Measurements from ENCODE around the gene PTPRN2. TPM values are rescaled to one million over a fixed set of nuclear protein-coding genes. Genes with fewer than 3 reads are reported as not detected.

The PTPRN2 gene
- total RNA-seq, 1 experiment from 2014 or later, result 1.1 TPM

DNA sequence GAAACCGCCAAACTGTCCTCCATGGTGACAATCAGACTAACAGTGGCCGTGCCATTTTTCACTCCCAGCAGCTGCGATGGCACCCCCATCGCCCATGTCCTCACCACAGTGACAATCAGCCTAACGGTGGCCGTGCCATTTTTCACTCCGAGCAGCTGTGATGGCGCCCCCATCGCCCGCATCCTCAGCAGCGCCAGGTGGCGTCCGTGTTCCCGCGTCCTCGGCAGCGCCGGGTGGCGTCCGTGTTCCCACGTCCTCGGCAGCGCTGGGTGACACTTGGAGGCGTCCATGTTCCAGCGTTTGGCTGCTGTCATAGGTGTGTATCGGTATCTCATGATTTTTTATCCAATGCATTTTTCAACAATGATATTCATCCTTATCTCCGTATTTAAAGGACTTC is 267.3 kb downstream of the PTPRN2 start:
- Histone ChIP-seq H3K4me1 (ENCODE audit: control insufficient read depth, insufficient read depth, low read length) (no peaks in the 10 kb centered on the region), H3K9me3 (ENCODE audit: control insufficient read depth, insufficient read depth, low read depth, low read length) (no peaks in the 10 kb centered on the region), H3K36me3 (ENCODE audit: control insufficient read depth, insufficient read depth, low read length) (no peaks in the 10 kb centered on the region), H3K27ac (ENCODE audit: low read length) (no peak overlapping the region), H3K4me3 (ENCODE audit: low read depth in 2 of 2, low read length in 2 of 2) (no peak overlapping the region), H3K27me3 (ENCODE audit: control insufficient read depth, insufficient read depth, low read length) (peaks cover 2% of the 10 kb centered on the region; the same call in 1 of the 2 replicates)
- TF ChIP-seq TCF7L2 (IDR thresholded peaks at IDR 0.05; ENCODE audit: low read depth, low read length) (no peak), SIN3A (IDR thresholded peaks at IDR 0.05; ENCODE audit: borderline replicate concordance, insufficient read depth, low read depth, low read length) (no peak)
- TF ChIP-seq, protein P1, sequence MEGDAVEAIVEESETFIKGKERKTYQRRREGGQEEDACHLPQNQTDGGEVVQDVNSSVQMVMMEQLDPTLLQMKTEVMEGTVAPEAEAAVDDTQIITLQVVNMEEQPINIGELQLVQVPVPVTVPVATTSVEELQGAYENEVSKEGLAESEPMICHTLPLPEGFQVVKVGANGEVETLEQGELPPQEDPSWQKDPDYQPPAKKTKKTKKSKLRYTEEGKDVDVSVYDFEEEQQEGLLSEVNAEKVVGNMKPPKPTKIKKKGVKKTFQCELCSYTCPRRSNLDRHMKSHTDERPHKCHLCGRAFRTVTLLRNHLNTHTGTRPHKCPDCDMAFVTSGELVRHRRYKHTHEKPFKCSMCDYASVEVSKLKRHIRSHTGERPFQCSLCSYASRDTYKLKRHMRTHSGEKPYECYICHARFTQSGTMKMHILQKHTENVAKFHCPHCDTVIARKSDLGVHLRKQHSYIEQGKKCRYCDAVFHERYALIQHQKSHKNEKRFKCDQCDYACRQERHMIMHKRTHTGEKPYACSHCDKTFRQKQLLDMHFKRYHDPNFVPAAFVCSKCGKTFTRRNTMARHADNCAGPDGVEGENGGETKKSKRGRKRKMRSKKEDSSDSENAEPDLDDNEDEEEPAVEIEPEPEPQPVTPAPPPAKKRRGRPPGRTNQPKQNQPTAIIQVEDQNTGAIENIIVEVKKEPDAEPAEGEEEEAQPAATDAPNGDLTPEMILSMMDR (IDR thresholded peaks at IDR 0.05), result no peak
- in situ Hi-C loops (cut with HindIII; ENCODE audit: low pct_unique_long_range_greater_than_20kb, low sequenced_read_pairs) (no loop called here), intact Hi-C loops (cut with micrococcal nuclease; ENCODE audit: unreplicated experiment) (no loop called here)
- CTCF ChIA-PET, result no interaction called here
- BruUV-seq (replicated peaks), result no TSS peak
- DNase-seq (ENCODE audit: low read depth, low spot score) (no peak), ATAC-seq (no peak)
- POLR2A ChIA-PET, result no interaction called here

DNA sequence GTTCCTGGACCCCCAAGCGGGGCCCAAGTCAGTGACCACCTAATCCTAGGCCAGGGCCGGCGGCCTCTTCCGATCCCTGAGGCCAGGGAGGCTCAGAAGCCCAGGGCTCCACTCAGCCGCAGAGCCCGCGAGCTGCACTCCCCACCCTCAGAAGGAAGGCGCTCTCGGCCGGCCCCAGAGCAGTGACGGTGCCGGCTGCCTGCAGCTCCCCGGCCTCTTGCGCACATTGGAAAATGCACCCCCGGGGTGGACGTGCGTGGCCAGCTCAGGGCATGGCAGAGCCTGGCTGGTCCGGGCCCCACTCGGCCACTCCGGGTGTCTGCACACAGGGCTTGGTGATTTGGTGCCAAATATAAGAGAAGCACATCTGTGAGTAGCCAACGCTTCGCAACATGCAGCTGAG is 269.1 kb downstream of the PTPRN2 start:
- no peak overlapping the region for H3K27ac ChIP-seq (ENCODE audit: low read length)
- in situ Hi-C loops (cut with HindIII; ENCODE audit: low pct_unique_long_range_greater_than_20kb, low sequenced_read_pairs), result no loop called here
- no peak overlapping the region for H3K4me3 ChIP-seq (ENCODE audit: low read depth in 2 of 2, low read length in 2 of 2)
- intact Hi-C loops (cut with micrococcal nuclease; ENCODE audit: unreplicated experiment), result no loop called here
- no peak for DNase-seq (ENCODE audit: low read depth, low spot score)
- ChIA-PET POLR2A (no interaction called here), CTCF (no interaction called here)
- no peaks in the 10 kb centered on the region for H3K4me1 ChIP-seq (ENCODE audit: control insufficient read depth, insufficient read depth, low read length)
- no peak for ATAC-seq
- H3K27me3 ChIP-seq (ENCODE audit: control insufficient read depth, insufficient read depth, low read length), result peaks cover 2% of the 10 kb centered on the region; the same call in 1 of the 2 replicates
- TF ChIP-seq POLR2AphosphoS5 (IDR thresholded peaks at IDR 0.05; ENCODE audit: low read depth, low read length) (no peak), SIN3A (IDR thresholded peaks at IDR 0.05; ENCODE audit: borderline replicate concordance, insufficient read depth, low read depth, low read length) (no peak), TCF7L2 (IDR thresholded peaks at IDR 0.05; ENCODE audit: low read depth, low read length) (no peak)
- TF ChIP-seq, protein P2, sequence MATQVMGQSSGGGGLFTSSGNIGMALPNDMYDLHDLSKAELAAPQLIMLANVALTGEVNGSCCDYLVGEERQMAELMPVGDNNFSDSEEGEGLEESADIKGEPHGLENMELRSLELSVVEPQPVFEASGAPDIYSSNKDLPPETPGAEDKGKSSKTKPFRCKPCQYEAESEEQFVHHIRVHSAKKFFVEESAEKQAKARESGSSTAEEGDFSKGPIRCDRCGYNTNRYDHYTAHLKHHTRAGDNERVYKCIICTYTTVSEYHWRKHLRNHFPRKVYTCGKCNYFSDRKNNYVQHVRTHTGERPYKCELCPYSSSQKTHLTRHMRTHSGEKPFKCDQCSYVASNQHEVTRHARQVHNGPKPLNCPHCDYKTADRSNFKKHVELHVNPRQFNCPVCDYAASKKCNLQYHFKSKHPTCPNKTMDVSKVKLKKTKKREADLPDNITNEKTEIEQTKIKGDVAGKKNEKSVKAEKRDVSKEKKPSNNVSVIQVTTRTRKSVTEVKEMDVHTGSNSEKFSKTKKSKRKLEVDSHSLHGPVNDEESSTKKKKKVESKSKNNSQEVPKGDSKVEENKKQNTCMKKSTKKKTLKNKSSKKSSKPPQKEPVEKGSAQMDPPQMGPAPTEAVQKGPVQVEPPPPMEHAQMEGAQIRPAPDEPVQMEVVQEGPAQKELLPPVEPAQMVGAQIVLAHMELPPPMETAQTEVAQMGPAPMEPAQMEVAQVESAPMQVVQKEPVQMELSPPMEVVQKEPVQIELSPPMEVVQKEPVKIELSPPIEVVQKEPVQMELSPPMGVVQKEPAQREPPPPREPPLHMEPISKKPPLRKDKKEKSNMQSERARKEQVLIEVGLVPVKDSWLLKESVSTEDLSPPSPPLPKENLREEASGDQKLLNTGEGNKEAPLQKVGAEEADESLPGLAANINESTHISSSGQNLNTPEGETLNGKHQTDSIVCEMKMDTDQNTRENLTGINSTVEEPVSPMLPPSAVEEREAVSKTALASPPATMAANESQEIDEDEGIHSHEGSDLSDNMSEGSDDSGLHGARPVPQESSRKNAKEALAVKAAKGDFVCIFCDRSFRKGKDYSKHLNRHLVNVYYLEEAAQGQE (IDR thresholded peaks at IDR 0.05; ENCODE audit: insufficient read depth in 1 of 2, low read depth in 2 of 2, low read length in 1 of 2), result no peak
- TF ChIP-seq, protein P1 (IDR thresholded peaks at IDR 0.05), result no peak
- H3K9me3 ChIP-seq (ENCODE audit: control insufficient read depth, insufficient read depth, low read depth, low read length), result no peaks in the 10 kb centered on the region
- H3K36me3 ChIP-seq (ENCODE audit: control insufficient read depth, insufficient read depth, low read length), result no peaks in the 10 kb centered on the region
- no TSS peak for BruUV-seq (replicated peaks)
